Measurements from ENCODE around the gene EFCAB14. TPM values are rescaled to one million over a fixed set of nuclear protein-coding genes. Genes with fewer than 3 reads are reported as not detected.

Gene EFCAB14
- polyA plus RNA-seq, 1 donor (not counting 4 experiments of a cell fraction or from before 2014, with no cell fraction given), result 61.8 TPM

DNA sequence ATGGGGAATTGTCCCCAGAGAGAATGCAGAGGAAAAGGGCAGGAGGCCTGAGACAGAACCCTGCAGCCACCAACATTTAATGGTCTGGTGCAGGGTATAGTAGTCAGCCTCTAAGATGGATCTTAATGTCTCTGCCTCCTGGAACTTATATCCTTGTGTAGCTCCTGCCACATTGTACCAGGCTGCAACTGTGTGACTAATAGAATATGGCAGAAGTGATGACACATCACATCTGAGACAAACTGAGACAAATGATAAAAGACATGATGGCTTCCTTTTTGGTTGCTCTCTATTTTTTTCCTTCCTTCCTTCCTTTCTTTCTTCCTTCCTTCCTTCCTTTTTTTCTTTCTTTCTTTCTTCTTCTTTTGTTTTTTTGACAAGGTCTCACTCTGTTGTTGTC lies 42.8 kb upstream of the EFCAB14 start:
- peak; percentile 9 for FAIRE-seq
- DNase-seq (ENCODE audit: low read depth, low spot score), result no peak
- Histone ChIP-seq H2AFZ (ENCODE audit: control insufficient read depth, low read length) (no peak overlapping the region), H3K79me2 (ENCODE audit: control insufficient read depth, insufficient read depth, low read length) (no peaks in the 10 kb centered on the region), H3K9me3 (ENCODE audit: control insufficient read depth, low read depth, low read length) (no peaks in the 10 kb centered on the region), H3K9me1 (ENCODE audit: control insufficient read depth, extremely low read depth, insufficient read depth, low read length) (no peaks in the 10 kb centered on the region), H3K4me2 (ENCODE audit: control insufficient read depth, extremely low read depth, insufficient read depth, low read depth, low read length) (no peak overlapping the region), H3K36me3 (ENCODE audit: control insufficient read depth in 2 of 2, extremely low read depth in 1 of 2, insufficient read depth in 2 of 2, low read length in 2 of 2) (no peaks in the 10 kb centered on the region), H3K27me3 (ENCODE audit: control insufficient read depth, extremely low read depth, insufficient read depth, low read length) (no peaks in the 10 kb centered on the region), H3K9ac (ENCODE audit: control insufficient read depth, extremely low read depth, insufficient read depth, low read length) (no peak overlapping the region), H4K20me1 (ENCODE audit: control insufficient read depth, extremely low read depth, insufficient read depth, low read length) (no peaks in the 10 kb centered on the region), H3K27ac (ENCODE audit: control insufficient read depth, insufficient read depth, low read length) (no peak overlapping the region), H3K4me1 (ENCODE audit: control insufficient read depth, extremely low read depth, insufficient read depth, low read length) (peaks cover 17% of the 10 kb centered on the region), H3K4me3 (ENCODE audit: control insufficient read depth in 2 of 3, extremely low read depth in 1 of 3, insufficient read depth in 2 of 3, low read depth in 1 of 3, low read length in 3 of 3) (no peak overlapping the region)
- dilution Hi-C loops (cut with MboI; ENCODE audit: extremely low pct_ligation_motif_present, low sequenced_read_pairs), result no loop called here
- TF ChIP-seq, protein P1, sequence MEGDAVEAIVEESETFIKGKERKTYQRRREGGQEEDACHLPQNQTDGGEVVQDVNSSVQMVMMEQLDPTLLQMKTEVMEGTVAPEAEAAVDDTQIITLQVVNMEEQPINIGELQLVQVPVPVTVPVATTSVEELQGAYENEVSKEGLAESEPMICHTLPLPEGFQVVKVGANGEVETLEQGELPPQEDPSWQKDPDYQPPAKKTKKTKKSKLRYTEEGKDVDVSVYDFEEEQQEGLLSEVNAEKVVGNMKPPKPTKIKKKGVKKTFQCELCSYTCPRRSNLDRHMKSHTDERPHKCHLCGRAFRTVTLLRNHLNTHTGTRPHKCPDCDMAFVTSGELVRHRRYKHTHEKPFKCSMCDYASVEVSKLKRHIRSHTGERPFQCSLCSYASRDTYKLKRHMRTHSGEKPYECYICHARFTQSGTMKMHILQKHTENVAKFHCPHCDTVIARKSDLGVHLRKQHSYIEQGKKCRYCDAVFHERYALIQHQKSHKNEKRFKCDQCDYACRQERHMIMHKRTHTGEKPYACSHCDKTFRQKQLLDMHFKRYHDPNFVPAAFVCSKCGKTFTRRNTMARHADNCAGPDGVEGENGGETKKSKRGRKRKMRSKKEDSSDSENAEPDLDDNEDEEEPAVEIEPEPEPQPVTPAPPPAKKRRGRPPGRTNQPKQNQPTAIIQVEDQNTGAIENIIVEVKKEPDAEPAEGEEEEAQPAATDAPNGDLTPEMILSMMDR (optimal IDR thresholded peaks at IDR 0.05 in 1 of 3, IDR thresholded peaks at IDR 0.05 in 1 of 3, conservative IDR thresholded peaks at IDR 0.05 in 1 of 3; ENCODE audit: extremely low read depth in 1 of 3, insufficient read depth in 2 of 3, low read length in 3 of 3), result no peak
- no peak for TF ChIP-seq EZH2 (IDR thresholded peaks at IDR 0.05; ENCODE audit: low read length)

DNA sequence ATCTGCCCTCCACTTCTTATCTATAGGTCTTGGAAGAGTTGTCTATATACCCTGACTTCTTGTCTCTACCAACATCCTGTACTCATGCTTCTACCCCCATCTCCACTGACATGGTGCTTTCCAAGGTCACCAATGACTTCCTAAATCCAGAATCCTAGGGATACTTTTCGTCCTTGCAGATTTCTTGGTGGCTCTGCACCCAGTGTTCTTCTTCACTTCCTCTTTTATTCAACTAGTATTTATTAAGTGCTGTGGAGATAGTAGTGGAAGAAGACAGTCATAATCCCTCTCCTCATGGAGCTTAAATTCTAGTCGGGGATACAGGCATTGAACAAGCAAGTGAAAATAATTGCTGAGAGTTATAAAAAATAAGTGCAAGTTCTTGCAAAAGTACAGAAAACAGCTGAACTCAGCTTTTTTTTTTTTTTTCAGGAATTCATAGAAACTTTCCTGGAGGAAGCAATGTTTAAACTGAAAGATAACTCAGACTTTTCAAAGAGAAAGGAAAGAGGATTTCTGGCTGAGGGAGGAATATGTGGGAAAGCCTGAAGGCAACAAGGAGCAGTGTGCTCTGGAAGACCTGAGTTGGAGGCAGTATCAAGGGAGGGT lies 41.7 kb upstream of the EFCAB14 start:
- Histone ChIP-seq H2AFZ (ENCODE audit: control insufficient read depth, low read length) (no peak overlapping the region), H3K36me3 (ENCODE audit: control insufficient read depth in 2 of 2, extremely low read depth in 1 of 2, insufficient read depth in 2 of 2, low read length in 2 of 2) (no peaks in the 10 kb centered on the region), H3K27me3 (ENCODE audit: control insufficient read depth, extremely low read depth, insufficient read depth, low read length) (no peaks in the 10 kb centered on the region), H3K79me2 (ENCODE audit: control insufficient read depth, insufficient read depth, low read length) (no peaks in the 10 kb centered on the region), H3K27ac (ENCODE audit: control insufficient read depth, insufficient read depth, low read length) (no peak overlapping the region), H4K20me1 (ENCODE audit: control insufficient read depth, extremely low read depth, insufficient read depth, low read length) (no peaks in the 10 kb centered on the region), H3K9me3 (ENCODE audit: control insufficient read depth, low read depth, low read length) (no peaks in the 10 kb centered on the region), H3K4me1 (ENCODE audit: control insufficient read depth, extremely low read depth, insufficient read depth, low read length) (peaks cover 26% of the 10 kb centered on the region), H3K4me3 (ENCODE audit: control insufficient read depth in 2 of 3, extremely low read depth in 1 of 3, insufficient read depth in 2 of 3, low read depth in 1 of 3, low read length in 3 of 3) (no peak overlapping the region), H3K9me1 (ENCODE audit: control insufficient read depth, extremely low read depth, insufficient read depth, low read length) (no peaks in the 10 kb centered on the region), H3K9ac (ENCODE audit: control insufficient read depth, extremely low read depth, insufficient read depth, low read length) (no peak overlapping the region), H3K4me2 (ENCODE audit: control insufficient read depth, extremely low read depth, insufficient read depth, low read depth, low read length) (no peak overlapping the region)
- TF ChIP-seq EZH2 (IDR thresholded peaks at IDR 0.05; ENCODE audit: low read length), result no peak
- TF ChIP-seq, protein P1 (optimal IDR thresholded peaks at IDR 0.05 in 1 of 3, IDR thresholded peaks at IDR 0.05 in 1 of 3, conservative IDR thresholded peaks at IDR 0.05 in 1 of 3; ENCODE audit: extremely low read depth in 1 of 3, insufficient read depth in 2 of 3, low read length in 3 of 3), result no peak
- dilution Hi-C loops (cut with MboI; ENCODE audit: extremely low pct_ligation_motif_present, low sequenced_read_pairs), result no loop called here
- no peak for FAIRE-seq
- no peak for DNase-seq (ENCODE audit: low read depth, low spot score)

Data from keratinocyte (primary cell).